K562 (cell line): ENCODE data around the gene PRAMEF18. TPM values are rescaled to one million over a fixed set of nuclear protein-coding genes. Genes with fewer than 3 reads are reported as not detected.

Experiments used
- polyA plus RNA-seq, 8 experiments: library from polyadenylated mRNA; depleted of rRNA in 4 of 8; stranded (reverse) in 5 of 8; unstranded in 3 of 8; fragments of >200 nt; fragmentation: Nextera tagmentation in 2 of 8; fragmentation: Illumina TruSeq in 1 of 8; extraction: Ambion mirVana in 2 of 8; extraction: Trizol in 1 of 8; gene quantifications; 2 replicates each; pipeline versions ENCODE4 v1.2.1 to v1.2.3, GENCODE V29; 2011 to 2014; ENCODE audit warnings: inconsistent platforms in 1 of 8, missing spikeins in 1 of 8
- total RNA-seq, 7 experiments: library from RNA; depleted of rRNA in 6 of 7; stranded (reverse); fragments of >200 nt in 6 of 7; fragmentation: Illumina TruSeq in 2 of 7; extraction: Trizol in 2 of 7; gene quantifications; 2 replicates each; pipeline versions ENCODE4 v1.2.1 to v1.2.3, GENCODE V29; 2011 to 2021; ENCODE audit warnings: low replicate concordance in 1 of 7

The PRAMEF18 gene
- total and polyA plus RNA-seq, 9 of the 15 experiments (the other 6 are each of a cell fraction or from before 2014, with no cell fraction given) = not detected

Other genes with a start within 250 kb of the PRAMEF18 start
Only the 7 nearest of the 16 such genes appear.
- not detected in 2 replicates for gene PRAMEF26, start 70.1 kb downstream of the PRAMEF18 start, total RNA-seq (2014; rRNA removed)
- not detected in 2 replicates for gene PRAMEF26, start 70.1 kb downstream of the PRAMEF18 start, total RNA-seq (2014; rRNA removed; fragmentation: Illumina TruSeq; extraction: Trizol)
- not detected in 2 replicates for gene PRAMEF26, start 70.1 kb downstream of the PRAMEF18 start, total RNA-seq (2015; rRNA removed; fragmentation: Illumina TruSeq; extraction: Trizol)
- not detected in 2 replicates for gene PRAMEF26, start 70.1 kb downstream of the PRAMEF18 start, total RNA-seq (2021)
- gene PRAMEF26, start 70.1 kb downstream of the PRAMEF18 start, polyA plus RNA-seq (2011; rRNA removed) = not detected in 2 replicates
- not detected in 2 replicates for gene PRAMEF26, start 70.1 kb downstream of the PRAMEF18 start, polyA plus RNA-seq (2014; fragmentation: Illumina TruSeq; extraction: Trizol)
- not detected for gene PRAMEF26, start 70.1 kb downstream of the PRAMEF18 start, polyA plus RNA-seq (2014; fragmentation: Nextera tagmentation; extraction: Ambion mirVana)
- not detected in 2 replicates for gene PRAMEF26, start 70.1 kb downstream of the PRAMEF18 start, polyA plus RNA-seq (2014; rRNA removed)
- gene HNRNPCL4, start 60.5 kb downstream of the PRAMEF18 start, total RNA-seq (2014; rRNA removed) = not detected in 2 replicates
- gene HNRNPCL4, start 60.5 kb downstream of the PRAMEF18 start, total RNA-seq (2014; rRNA removed; fragmentation: Illumina TruSeq; extraction: Trizol) = not detected in 2 replicates
- gene HNRNPCL4, start 60.5 kb downstream of the PRAMEF18 start, total RNA-seq (2015; rRNA removed; fragmentation: Illumina TruSeq; extraction: Trizol) = not detected in 2 replicates
- not detected in 2 replicates for gene HNRNPCL4, start 60.5 kb downstream of the PRAMEF18 start, total RNA-seq (2021)
- not detected in 2 replicates for gene HNRNPCL4, start 60.5 kb downstream of the PRAMEF18 start, polyA plus RNA-seq (2011; rRNA removed)
- not detected in 2 replicates for gene HNRNPCL4, start 60.5 kb downstream of the PRAMEF18 start, polyA plus RNA-seq (2014; fragmentation: Illumina TruSeq; extraction: Trizol)
- gene HNRNPCL4, start 60.5 kb downstream of the PRAMEF18 start, polyA plus RNA-seq (2014; fragmentation: Nextera tagmentation; extraction: Ambion mirVana) = not detected
- not detected in 2 replicates for gene HNRNPCL4, start 60.5 kb downstream of the PRAMEF18 start, polyA plus RNA-seq (2014; rRNA removed)
- gene PRAMEF9, start 54.3 kb downstream of the PRAMEF18 start, total RNA-seq (2014; rRNA removed) = not detected in 2 replicates
- not detected in 2 replicates for gene PRAMEF9, start 54.3 kb downstream of the PRAMEF18 start, total RNA-seq (2014; rRNA removed; fragmentation: Illumina TruSeq; extraction: Trizol)
- not detected in 2 replicates for gene PRAMEF9, start 54.3 kb downstream of the PRAMEF18 start, total RNA-seq (2015; rRNA removed; fragmentation: Illumina TruSeq; extraction: Trizol)
- not detected in 2 replicates for gene PRAMEF9, start 54.3 kb downstream of the PRAMEF18 start, total RNA-seq (2021)
- gene PRAMEF9, start 54.3 kb downstream of the PRAMEF18 start, polyA plus RNA-seq (2011; rRNA removed) = not detected in 2 replicates
- gene PRAMEF9, start 54.3 kb downstream of the PRAMEF18 start, polyA plus RNA-seq (2014; fragmentation: Illumina TruSeq; extraction: Trizol) = not detected in 2 replicates
- not detected for gene PRAMEF9, start 54.3 kb downstream of the PRAMEF18 start, polyA plus RNA-seq (2014; fragmentation: Nextera tagmentation; extraction: Ambion mirVana)
- not detected in 2 replicates for gene PRAMEF9, start 54.3 kb downstream of the PRAMEF18 start, polyA plus RNA-seq (2014; rRNA removed)
- gene PRAMEF13, start 24.7 kb downstream of the PRAMEF18 start, total RNA-seq (2014; rRNA removed) = not detected in 2 replicates
- not detected in 2 replicates for gene PRAMEF13, start 24.7 kb downstream of the PRAMEF18 start, total RNA-seq (2014; rRNA removed; fragmentation: Illumina TruSeq; extraction: Trizol)
- gene PRAMEF13, start 24.7 kb downstream of the PRAMEF18 start, total RNA-seq (2015; rRNA removed; fragmentation: Illumina TruSeq; extraction: Trizol) = not detected in 2 replicates
- gene PRAMEF13, start 24.7 kb downstream of the PRAMEF18 start, total RNA-seq (2021) = not detected in 2 replicates
- not detected in 2 replicates for gene PRAMEF13, start 24.7 kb downstream of the PRAMEF18 start, polyA plus RNA-seq (2011; rRNA removed)
- not detected in 2 replicates for gene PRAMEF13, start 24.7 kb downstream of the PRAMEF18 start, polyA plus RNA-seq (2014; fragmentation: Illumina TruSeq; extraction: Trizol)
- not detected for gene PRAMEF13, start 24.7 kb downstream of the PRAMEF18 start, polyA plus RNA-seq (2014; fragmentation: Nextera tagmentation; extraction: Ambion mirVana)
- gene PRAMEF13, start 24.7 kb downstream of the PRAMEF18 start, polyA plus RNA-seq (2014; rRNA removed) = not detected in 2 replicates
- not detected in 2 replicates for gene PRAMEF5, start 28.0 kb upstream of the PRAMEF18 start, total RNA-seq (2014; rRNA removed)
- gene PRAMEF5, start 28.0 kb upstream of the PRAMEF18 start, total RNA-seq (2014; rRNA removed; fragmentation: Illumina TruSeq; extraction: Trizol) = not detected in 2 replicates
- gene PRAMEF5, start 28.0 kb upstream of the PRAMEF18 start, total RNA-seq (2015; rRNA removed; fragmentation: Illumina TruSeq; extraction: Trizol) = not detected in 2 replicates
- gene PRAMEF5, start 28.0 kb upstream of the PRAMEF18 start, total RNA-seq (2021) = not detected in 2 replicates
- not detected in 2 replicates for gene PRAMEF5, start 28.0 kb upstream of the PRAMEF18 start, polyA plus RNA-seq (2011; rRNA removed)
- gene PRAMEF5, start 28.0 kb upstream of the PRAMEF18 start, polyA plus RNA-seq (2014; fragmentation: Illumina TruSeq; extraction: Trizol) = not detected in 2 replicates
- gene PRAMEF5, start 28.0 kb upstream of the PRAMEF18 start, polyA plus RNA-seq (2014; fragmentation: Nextera tagmentation; extraction: Ambion mirVana) = not detected
- gene PRAMEF5, start 28.0 kb upstream of the PRAMEF18 start, polyA plus RNA-seq (2014; rRNA removed) = not detected in 2 replicates
- gene PRAMEF8, start 59.0 kb upstream of the PRAMEF18 start, total RNA-seq (2014; rRNA removed) = not detected in 2 replicates
- gene PRAMEF8, start 59.0 kb upstream of the PRAMEF18 start, total RNA-seq (2014; rRNA removed; fragmentation: Illumina TruSeq; extraction: Trizol) = not detected in 2 replicates
- gene PRAMEF8, start 59.0 kb upstream of the PRAMEF18 start, total RNA-seq (2015; rRNA removed; fragmentation: Illumina TruSeq; extraction: Trizol) = not detected in 2 replicates
- gene PRAMEF8, start 59.0 kb upstream of the PRAMEF18 start, total RNA-seq (2021) = not detected in 2 replicates
- gene PRAMEF8, start 59.0 kb upstream of the PRAMEF18 start, polyA plus RNA-seq (2011; rRNA removed) = not detected in 2 replicates
- not detected in 2 replicates for gene PRAMEF8, start 59.0 kb upstream of the PRAMEF18 start, polyA plus RNA-seq (2014; fragmentation: Illumina TruSeq; extraction: Trizol)
- not detected for gene PRAMEF8, start 59.0 kb upstream of the PRAMEF18 start, polyA plus RNA-seq (2014; fragmentation: Nextera tagmentation; extraction: Ambion mirVana)
- gene PRAMEF8, start 59.0 kb upstream of the PRAMEF18 start, polyA plus RNA-seq (2014; rRNA removed) = not detected in 2 replicates
- not detected in 2 replicates for gene PRAMEF33, start 77.4 kb upstream of the PRAMEF18 start, total RNA-seq (2014; rRNA removed)
- not detected in 2 replicates for gene PRAMEF33, start 77.4 kb upstream of the PRAMEF18 start, total RNA-seq (2014; rRNA removed; fragmentation: Illumina TruSeq; extraction: Trizol)
- gene PRAMEF33, start 77.4 kb upstream of the PRAMEF18 start, total RNA-seq (2015; rRNA removed; fragmentation: Illumina TruSeq; extraction: Trizol) = not detected in 2 replicates
- gene PRAMEF33, start 77.4 kb upstream of the PRAMEF18 start, total RNA-seq (2021) = not detected in 2 replicates
- not detected in 2 replicates for gene PRAMEF33, start 77.4 kb upstream of the PRAMEF18 start, polyA plus RNA-seq (2011; rRNA removed)
- not detected in 2 replicates for gene PRAMEF33, start 77.4 kb upstream of the PRAMEF18 start, polyA plus RNA-seq (2014; fragmentation: Illumina TruSeq; extraction: Trizol)
- not detected for gene PRAMEF33, start 77.4 kb upstream of the PRAMEF18 start, polyA plus RNA-seq (2014; fragmentation: Nextera tagmentation; extraction: Ambion mirVana)
- not detected in 2 replicates for gene PRAMEF33, start 77.4 kb upstream of the PRAMEF18 start, polyA plus RNA-seq (2014; rRNA removed)